ELR (cell line): ENCODE data around the gene PSMA6.
"Not testable (repeated sequence)": the region's sequence is repeated elsewhere in the genome, so short reads cannot be mapped to it uniquely, and the experiment has no call there.

Experiments
- DNase-seq: peaks from one replicate; pipeline ENCODE4 v3.0.0-alpha.2; 2015; ENCODE audit warnings: low read depth

The PSMA6 gene

GRCh38 chr14:35320472-35320871 lies 28.3 kb downstream of the PSMA6 start:
- no peak for DNase-seq

- DNase-seq, result no peak
Observed at GRCh38 chr14:35326375-35326774, 34.2 kb downstream of the PSMA6 start.

- DNase-seq, result peak; percentile 36
Observed at GRCh38 chr14:35331605-35332516, 39.7 kb downstream of the PSMA6 start.

DNA sequence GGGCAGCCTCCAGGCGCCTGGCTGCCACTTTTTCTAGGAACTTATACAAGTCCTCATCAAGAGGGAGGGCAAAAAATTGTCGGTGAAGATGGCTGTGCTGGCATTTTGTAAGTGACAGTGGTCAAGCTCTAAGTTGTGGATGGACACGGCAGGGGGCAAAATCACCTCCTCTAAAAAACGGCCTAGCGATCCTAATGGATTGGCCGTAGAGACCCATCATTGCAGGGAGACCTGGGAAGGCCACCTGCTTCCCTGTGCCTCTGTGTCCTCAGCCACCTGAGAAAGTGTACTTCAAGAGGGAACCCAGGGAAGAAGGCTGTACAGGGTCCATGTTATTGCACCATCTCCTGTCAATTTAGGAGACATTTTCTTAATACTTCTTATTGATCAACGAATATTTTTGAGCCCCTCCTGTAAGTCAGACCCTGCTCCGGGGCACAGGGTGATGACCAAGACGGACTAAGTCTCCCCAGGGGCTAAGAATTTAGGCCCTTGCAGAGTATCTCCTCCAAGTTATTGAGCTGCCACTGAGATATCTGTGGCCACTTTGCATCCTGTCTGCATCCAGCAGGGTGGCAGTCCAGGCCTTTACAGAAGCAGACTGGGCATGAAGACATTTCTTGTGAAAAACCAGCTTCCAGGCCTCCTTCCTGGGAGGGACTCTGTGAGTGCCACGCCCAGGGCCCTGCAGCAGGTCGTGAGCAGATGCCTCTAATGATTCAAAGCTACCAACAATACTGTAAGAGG lies 40.5 kb downstream of the PSMA6 start:
- peak; percentile 44 for DNase-seq

DNA sequence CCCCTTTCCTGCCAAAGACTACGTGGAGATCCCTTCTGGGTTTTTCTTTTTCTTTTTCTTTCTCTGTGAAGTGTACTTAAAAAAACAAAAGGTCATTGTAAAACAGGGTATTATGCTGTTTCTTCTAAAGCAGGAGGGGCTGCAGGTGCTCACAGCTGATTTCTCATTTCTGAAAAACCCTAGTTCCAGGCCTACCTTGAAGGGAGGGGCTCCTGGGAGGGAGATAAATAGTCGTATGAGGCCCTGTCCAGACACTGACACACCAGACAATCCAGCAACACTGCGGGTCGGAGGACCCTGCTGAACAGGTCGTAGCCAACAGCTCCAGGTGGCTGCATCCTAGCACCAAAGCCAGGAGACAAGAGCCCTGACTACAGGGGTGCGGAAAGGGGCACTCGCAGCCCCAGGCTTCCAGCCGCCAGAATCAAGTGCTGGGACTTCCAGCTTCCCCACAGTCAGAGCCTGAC lies 41.1 kb downstream of the PSMA6 start:
- DNase-seq, result no peak

GRCh38 chr14:35333797-35334743 lies 41.9 kb downstream of the PSMA6 start:
- no peak for DNase-seq

DNA sequence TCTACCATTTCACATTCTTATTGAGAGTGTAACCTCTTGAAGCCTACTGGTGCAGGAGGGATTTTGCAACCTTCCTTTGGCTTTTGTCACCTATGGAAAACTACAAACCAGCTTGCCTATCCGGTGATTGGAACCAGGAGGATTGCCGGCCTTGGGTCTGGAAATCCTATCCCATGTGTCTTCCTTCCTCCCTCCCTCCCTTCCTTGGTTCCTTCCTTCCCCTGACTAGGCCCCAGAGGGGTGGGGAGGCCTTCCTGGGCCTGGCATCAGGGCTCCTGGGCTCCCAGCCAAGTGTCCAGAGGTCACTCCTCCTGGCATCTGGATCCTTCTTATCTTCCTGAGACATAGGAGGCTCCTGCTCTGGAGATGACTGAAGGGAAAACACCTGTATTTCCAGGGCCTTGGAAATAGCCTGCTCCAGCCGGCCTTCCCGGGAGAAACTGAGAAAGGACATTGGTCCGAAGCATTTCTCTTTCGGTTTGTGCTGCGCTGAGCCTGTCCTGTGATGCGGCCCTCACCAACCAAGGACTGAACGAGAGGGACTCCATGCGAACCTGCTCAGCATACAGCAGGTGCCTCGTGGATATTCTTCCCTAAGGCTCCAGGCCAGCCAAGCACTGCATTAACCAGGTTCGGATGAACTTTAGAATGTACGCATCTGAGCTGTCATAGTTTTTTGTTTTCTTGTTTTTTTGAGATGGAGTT lies 43.4 kb downstream of the PSMA6 start:
- DNase-seq, result no peak

GRCh38 chr14:35336171-35336493 lies 44.0 kb downstream of the PSMA6 start:
- DNase-seq, result not testable (repeated sequence)

DNA sequence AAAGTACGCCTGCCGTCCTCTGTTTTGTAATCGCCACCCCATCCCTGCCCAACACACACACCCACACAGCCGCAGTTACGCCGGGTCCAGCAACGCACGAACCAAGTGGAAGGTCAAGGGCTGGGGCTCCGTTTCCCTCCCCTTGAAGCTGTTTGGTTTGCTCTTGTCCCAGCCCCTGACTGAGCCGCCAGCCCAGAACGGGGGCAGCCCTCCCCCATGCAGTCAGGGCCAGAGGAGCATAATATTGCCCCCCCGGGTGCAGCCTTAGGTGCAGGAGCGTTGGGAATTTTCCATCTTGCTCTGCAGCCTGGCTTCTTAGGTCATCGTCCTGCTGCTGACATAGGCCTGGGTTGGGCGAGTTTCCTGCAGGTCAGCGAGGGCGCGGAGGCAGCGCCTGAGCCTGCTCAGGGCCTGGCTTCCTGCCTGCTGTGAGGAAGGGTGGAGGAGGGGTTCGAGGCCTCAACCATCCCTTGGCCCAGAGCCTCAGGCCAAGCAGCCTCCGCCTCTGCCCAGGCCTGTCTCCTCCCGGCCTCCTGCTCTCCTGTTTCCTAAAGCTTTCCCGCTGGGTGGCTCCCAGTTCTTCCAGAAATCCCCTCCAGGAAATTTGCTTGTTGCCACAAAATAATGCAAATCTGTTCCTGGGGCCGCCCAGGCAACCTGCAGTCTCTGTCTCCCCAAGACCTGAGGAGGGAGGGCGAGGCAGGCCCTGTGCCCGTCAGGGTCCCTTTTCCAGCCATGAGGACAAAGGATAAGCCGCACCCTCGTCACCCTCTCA lies 44.5 kb downstream of the PSMA6 start:
- no peak for DNase-seq

DNA sequence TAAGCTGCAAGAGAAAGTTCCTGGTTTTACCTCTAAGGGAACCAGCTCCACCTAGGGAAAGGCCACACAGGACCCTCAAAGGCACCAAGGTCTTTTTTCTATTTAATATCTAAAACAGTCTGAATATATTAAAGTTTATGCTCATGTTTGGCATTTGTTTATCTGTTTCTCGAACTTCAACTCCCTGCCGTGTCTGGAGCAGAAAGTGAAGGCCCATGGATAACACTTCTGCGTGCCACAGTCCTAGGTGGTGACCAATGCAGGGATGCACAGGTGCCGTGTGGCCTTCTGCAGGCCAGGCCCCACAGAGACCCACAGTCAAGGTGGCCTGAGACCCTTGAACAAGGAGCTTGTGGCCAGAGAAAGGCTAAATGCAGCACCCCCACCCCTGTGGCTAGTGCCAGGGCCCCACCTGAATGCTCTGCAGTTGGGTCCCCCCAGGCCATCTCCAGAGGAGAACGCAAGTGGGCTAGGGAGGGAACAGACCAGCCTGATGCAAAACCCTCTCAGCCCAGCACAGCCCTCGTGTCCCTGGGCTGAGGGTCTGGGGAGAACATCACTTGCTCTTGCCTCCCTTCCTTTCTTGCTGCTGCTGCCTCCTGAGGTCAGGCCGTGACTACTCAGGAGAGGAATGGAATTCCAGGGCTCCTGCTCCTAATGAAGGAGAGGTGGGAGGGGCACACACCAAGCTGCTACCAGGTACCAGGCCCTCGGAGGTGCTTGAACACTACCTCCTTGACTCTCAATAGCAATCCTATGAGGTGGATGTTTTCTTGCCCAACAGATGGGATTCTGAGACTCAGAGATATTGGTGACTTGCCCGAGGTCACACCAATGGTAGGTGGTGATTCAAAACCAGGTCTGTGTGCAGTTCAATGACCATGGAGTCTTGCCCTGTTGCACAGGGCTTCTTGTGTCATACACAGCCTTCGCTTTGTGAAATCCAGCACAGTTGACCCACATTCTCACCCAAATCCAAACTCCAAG lies 45.4 kb downstream of the PSMA6 start:
- no peak for DNase-seq

- DNase-seq, result no peak
Observed at GRCh38 chr14:35338731-35339405, 46.7 kb downstream of the PSMA6 start.

DNA sequence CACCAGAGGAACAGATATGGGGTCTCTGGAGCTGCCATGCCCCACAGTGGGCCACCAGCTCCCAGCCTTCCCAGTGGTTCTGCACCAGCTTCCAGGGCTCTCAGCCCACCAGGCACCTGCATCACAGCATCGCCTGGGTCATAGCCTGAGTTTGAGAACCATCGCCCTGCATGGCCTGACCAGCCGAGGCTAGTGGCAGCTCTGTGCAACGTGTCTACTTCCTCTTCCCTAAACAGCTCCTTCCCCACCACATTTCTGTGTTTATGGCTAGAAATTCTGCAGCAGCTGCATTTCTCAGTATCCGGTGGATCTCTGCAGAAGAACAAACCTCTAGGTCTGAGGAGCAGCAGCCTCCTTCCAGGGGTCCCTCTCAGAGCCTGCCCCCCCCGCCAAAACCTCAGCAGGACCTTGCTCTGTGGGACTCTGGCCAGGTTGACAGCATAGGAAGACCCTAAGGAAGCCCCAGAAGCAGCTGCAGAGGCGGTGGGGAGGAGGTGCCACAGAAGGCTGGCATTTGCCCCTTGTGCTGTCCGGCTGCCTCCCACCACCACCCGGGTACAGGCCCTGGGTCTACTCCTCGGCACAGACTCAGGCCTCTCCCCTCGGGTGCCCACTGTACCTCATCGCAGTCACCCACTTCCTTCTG lies 47.7 kb downstream of the PSMA6 start:
- DNase-seq, result no peak

GRCh38 chr14:35340616-35341453 lies 48.7 kb downstream of the PSMA6 start:
- DNase-seq, result no peak

DNA sequence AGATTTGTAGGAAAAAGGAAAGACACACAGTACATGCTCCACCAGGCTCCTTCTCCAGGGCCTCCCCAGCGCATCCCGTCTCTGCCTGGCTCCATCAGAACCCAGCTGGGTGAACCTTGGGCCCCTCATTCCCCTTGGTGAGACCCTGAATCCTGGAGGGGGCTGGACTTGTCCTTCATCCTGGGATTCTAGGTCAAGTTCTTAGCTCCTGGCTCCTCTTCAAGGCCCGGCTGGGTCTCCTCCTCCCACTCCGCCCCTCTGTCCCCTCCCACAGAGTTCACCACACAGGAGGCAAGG lies 49.2 kb downstream of the PSMA6 start:
- DNase-seq, result no peak

- DNase-seq, result peak; percentile 34
Observed at GRCh38 chr14:35341751-35342488, 49.7 kb downstream of the PSMA6 start.

GRCh38 chr14:35342489-35343010 lies 50.4 kb downstream of the PSMA6 start:
- no peak for DNase-seq

DNA sequence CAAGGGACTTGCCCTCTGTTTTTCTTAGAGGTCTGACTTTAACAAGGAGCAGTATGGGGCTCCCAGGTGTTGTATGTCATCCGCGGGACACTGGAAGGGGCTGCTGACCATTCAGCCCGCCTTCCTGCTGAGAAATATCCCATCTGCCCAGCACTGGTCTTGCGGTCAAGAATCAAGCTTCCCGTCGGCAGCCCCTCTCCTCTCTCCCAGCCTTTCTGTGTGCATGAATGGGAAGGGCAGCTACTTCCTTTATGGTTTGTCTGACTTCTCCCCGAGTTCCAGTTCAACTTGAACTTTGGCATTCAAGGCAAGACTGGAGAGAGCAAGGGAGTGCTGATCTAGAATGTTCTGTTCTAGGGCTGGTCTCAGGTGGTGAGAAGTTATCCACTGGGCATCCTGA lies 51.5 kb downstream of the PSMA6 start:
- DNase-seq, result no peak
